Measurements from ENCODE around the gene KRT6B.
A peak's percentile ranks its signal among the peaks of the same experiment; 100 is the strongest.

The KRT6B gene

GRCh38 chr12:52435659-52435999 lies 16.3 kb downstream of the KRT6B start:
- DNase-seq: no peak

- DNase-seq: no peak
Observed at GRCh38 chr12:52434760-52435530, 17.0 kb downstream of the KRT6B start.

- no peak for DNase-seq
Observed at GRCh38 chr12:52434081-52434733, 17.7 kb downstream of the KRT6B start, which contains the start of gene KRT75. Gene KRT75, minus strand, starts transcription at chr12:52434371. Its CDS starts 67 bp downstream, at chr12:52434304.

- no peak for DNase-seq
Observed at GRCh38 chr12:52433501-52434080, 18.4 kb downstream of the KRT6B start.

GRCh38 chr12:52432559-52433207 lies 19.3 kb downstream of the KRT6B start:
- no peak for DNase-seq

- DNase-seq: no peak
Observed at GRCh38 chr12:52428121-52428520, 23.8 kb downstream of the KRT6B start.

GRCh38 chr12:52427083-52427482 lies 24.9 kb downstream of the KRT6B start:
- no peak for DNase-seq

GRCh38 chr12:52426034-52426433 lies 25.9 kb downstream of the KRT6B start:
- DNase-seq: no peak

GRCh38 chr12:52425466-52425865 lies 26.5 kb downstream of the KRT6B start:
- DNase-seq: no peak

- DNase-seq: no peak
Observed at GRCh38 chr12:52423661-52424500, 28.1 kb downstream of the KRT6B start.

- DNase-seq: no peak
Observed at GRCh38 chr12:52423035-52423434, 28.9 kb downstream of the KRT6B start.

- DNase-seq: no peak
Observed at GRCh38 chr12:52419656-52420055, 32.3 kb downstream of the KRT6B start.

- no peak for DNase-seq
Observed at GRCh38 chr12:52418576-52419110, 33.3 kb downstream of the KRT6B start.

GRCh38 chr12:52417740-52418139 lies 34.2 kb downstream of the KRT6B start:
- DNase-seq: no peak

GRCh38 chr12:52416795-52417194 lies 35.2 kb downstream of the KRT6B start:
- DNase-seq: peak; percentile 55

GRCh38 chr12:52415870-52416750 lies 35.8 kb downstream of the KRT6B start:
- peak; percentile 87 for DNase-seq

GRCh38 chr12:52414936-52415335 lies 37.0 kb downstream of the KRT6B start:
- DNase-seq: no peak

- DNase-seq: no peak
Observed at GRCh38 chr12:52413782-52414345, 38.1 kb downstream of the KRT6B start.

GRCh38 chr12:52413202-52413601 lies 38.7 kb downstream of the KRT6B start:
- no peak for DNase-seq

- DNase-seq: no peak
Observed at GRCh38 chr12:52411815-52412214, 40.1 kb downstream of the KRT6B start.
